CD4-positive, alpha-beta T cell treated with Interleukin-4 for 4 hours (primary cell): ENCODE data around the gene TNFSF13.
"Not testable (repeated sequence)": the region's sequence is repeated elsewhere in the genome, so short reads cannot be mapped to it uniquely, and the experiment has no call there.

Source experiments
- DNase-seq: peaks from one replicate; pipeline ENCODE4 v3.0.0-alpha.2; 2020

The TNFSF13 gene

DNA sequence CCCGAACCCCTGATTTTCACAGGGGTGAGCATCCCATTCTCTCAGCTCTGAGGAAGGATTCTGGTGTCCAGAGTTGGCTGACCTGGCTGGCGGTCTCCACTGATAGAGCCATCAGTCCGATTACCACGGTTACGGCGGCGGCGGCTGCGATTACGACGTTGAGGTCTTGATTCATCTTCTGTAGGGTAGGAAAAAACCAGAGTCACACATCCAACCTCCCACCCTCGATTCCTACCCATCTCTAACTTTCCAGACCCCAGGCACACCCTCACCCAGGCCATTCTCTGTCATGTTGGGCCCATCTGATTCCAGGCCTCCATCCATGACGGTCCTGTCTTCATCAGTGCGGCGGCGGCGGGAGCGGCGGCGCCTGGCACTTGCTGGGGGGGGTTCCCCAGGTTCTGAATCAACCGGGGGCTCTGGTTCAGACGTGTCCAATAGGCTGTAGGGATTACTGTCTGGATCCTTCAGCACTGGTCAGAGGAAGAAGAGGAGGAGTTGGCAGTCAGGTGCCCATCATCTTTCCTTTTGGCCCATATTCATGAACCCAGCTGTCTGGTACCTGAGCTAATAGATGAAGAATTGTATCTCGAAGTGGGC, 34.0 kb downstream of the TNFSF13 start:
- DNase-seq, result no peak

DNA sequence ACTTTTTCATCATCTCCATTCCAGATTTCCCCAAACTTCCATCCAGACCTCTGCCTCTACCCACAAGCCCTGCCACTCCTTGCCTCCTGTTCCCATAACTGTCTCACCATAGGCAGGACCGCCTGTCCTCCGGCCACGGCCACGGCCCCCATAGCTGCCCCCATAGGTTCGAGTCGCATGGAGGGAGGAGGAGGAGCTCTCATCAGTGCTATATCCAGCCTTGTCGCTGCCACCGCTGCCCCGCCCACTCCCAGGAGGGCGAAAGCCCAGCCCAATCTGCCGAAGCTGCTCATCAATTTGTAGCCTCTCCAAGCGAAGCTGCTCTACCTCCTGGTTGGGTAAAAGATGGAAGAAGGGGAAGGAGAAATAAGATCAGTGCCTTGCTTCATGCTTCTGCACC, 34.7 kb downstream of the TNFSF13 start:
- no peak for DNase-seq

DNA sequence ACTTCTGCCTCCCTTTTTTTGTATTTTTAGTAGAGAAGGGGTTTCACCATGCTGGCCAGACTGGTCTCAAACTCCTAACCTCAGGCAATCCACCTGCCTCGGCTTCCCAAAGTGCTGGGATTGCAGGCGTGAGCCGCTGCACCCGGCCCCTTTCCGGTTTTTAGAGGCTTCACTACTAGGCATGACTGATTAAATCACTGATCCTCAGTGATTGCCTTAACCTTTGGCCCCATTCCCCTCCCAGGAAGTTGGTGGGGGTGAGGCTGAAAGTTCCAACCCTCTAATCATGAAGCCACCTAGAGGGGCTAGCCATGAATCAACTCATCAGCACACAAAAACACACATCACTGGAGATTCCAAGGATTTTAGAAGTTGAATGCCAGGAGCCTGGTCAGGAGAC, 39.0 kb downstream of the TNFSF13 start:
- not testable (repeated sequence) for DNase-seq

DNA sequence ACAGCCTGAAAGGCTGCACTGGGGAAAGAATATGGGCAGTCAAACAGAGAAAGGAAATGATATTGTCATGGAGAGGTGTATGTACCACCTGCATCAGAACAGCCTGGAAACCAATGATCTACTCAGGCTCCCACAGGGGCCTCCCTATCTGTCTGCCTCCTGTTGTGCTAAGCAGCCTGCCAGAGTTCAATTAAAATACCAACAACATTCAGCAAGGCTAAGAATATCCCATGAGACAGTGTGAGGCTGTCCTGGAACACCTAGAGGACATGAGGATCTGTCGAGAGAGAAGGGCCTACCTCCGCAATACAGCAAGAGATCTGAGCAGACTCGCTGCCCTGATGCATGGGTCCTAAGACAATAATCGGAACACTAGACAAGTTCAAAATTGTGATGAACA, 47.7 kb downstream of the TNFSF13 start:
- no peak for DNase-seq

DNA sequence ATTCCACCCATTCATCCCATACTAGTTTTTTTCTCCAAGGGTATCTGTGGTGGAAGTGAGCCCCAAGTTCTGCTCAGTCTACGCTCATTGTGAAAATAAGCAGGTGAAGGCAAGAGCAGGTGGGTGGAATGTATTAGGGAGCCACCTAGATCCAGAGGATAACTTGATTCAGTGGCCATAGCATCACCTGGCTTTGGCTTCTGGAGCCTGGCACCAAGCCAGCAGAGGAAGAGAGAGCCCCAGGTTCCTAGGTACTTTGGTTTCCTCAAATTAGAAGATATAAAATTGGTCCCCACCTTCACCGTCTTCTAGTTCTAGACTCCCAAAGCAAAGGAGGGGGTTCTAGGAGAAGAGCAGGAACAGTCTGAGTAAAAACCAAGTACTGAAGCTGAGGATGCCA, 52.1 kb downstream of the TNFSF13 start:
- DNase-seq, result no peak
